HEK293 (cell line): ENCODE measurements around the gene ILKAP.
A peak's percentile ranks its signal among the peaks of the same experiment; 100 is the strongest.

Source experiments
- AEBP2 ChIP-seq: fragments of 450-650 bp; formaldehyde crosslinking; IDR thresholded peaks from 2 replicates; pipeline ENCODE4 v1.5.1; 2016; ENCODE audit warnings: missing biosample characterization, missing genetic modification characterization, borderline replicate concordance
- BCL6B ChIP-seq: fragments of 450-650 bp; formaldehyde crosslinking; IDR thresholded peaks from 2 replicates; pipeline ENCODE4 v1.5.1; 2017; ENCODE audit warnings: missing biosample characterization, missing genetic modification characterization
- GLI4 ChIP-seq: fragments of 450-650 bp; formaldehyde crosslinking; IDR thresholded peaks from 2 replicates; pipeline ENCODE4 v1.5.1; 2016; ENCODE audit warnings: missing biosample characterization, missing genetic modification characterization
- ZBTB1 ChIP-seq: fragments of 450-650 bp; formaldehyde crosslinking; IDR thresholded peaks from 2 replicates; pipeline ENCODE4 v1.5.1; 2016; ENCODE audit warnings: missing biosample characterization, missing genetic modification characterization
- ZBTB11 ChIP-seq: fragments of 450-650 bp; formaldehyde crosslinking; conservative IDR thresholded peaks from 2 replicates; pipeline ENCODE4 v1.5.1; 2016; ENCODE audit warnings: low read depth, missing biosample characterization, missing genetic modification characterization
- ZFP69B ChIP-seq: fragments of 450-650 bp; formaldehyde crosslinking; IDR thresholded peaks from 2 replicates; pipeline ENCODE4 v1.5.1; 2016; ENCODE audit warnings: missing biosample characterization, missing genetic modification characterization
- ZNF112 ChIP-seq: fragments of 450-650 bp; formaldehyde crosslinking; IDR thresholded peaks from 2 replicates; pipeline ENCODE4 v1.5.0; 2017; ENCODE audit warnings: missing biosample characterization, missing genetic modification characterization
- ZNF148 ChIP-seq: fragments of 450-650 bp; formaldehyde crosslinking; IDR thresholded peaks from 2 replicates; pipeline ENCODE4 v1.5.0; 2017; ENCODE audit warnings: missing biosample characterization, missing genetic modification characterization, borderline replicate concordance
- ZNF223 ChIP-seq: fragments of 450-650 bp; formaldehyde crosslinking; IDR thresholded peaks from 2 replicates; pipeline ENCODE4 v1.5.1; 2016; ENCODE audit warnings: missing biosample characterization, missing genetic modification characterization
- ZNF239 ChIP-seq: fragments of 450-650 bp; formaldehyde crosslinking; IDR thresholded peaks from 2 replicates; pipeline ENCODE4 v1.5.1; 2016; ENCODE audit warnings: missing biosample characterization, missing genetic modification characterization
- ZNF292 ChIP-seq: fragments of 450-650 bp; formaldehyde crosslinking; IDR thresholded peaks from 2 replicates; pipeline ENCODE4 v1.5.1; 2016; ENCODE audit warnings: low read depth, missing biosample characterization, missing genetic modification characterization, borderline replicate concordance
- ZNF366 ChIP-seq: fragments of 450-650 bp; formaldehyde crosslinking; conservative IDR thresholded peaks from 2 replicates; pipeline ENCODE4 v1.5.1; 2016; ENCODE audit warnings: missing biosample characterization, missing genetic modification characterization
- ZNF416 ChIP-seq: fragments of 450-650 bp; formaldehyde crosslinking; IDR thresholded peaks from 2 replicates; pipeline ENCODE4 v1.5.1; 2016; ENCODE audit warnings: missing biosample characterization, missing genetic modification characterization
- ZNF48 ChIP-seq: fragments of 450-650 bp; formaldehyde crosslinking; IDR thresholded peaks from 2 replicates; pipeline ENCODE4 v1.5.1; 2016; ENCODE audit warnings: missing biosample characterization, missing genetic modification characterization
- ZNF544 ChIP-seq: fragments of 450-650 bp; formaldehyde crosslinking; IDR thresholded peaks from 2 replicates; pipeline ENCODE4 v1.5.0; 2017; ENCODE audit warnings: missing biosample characterization, missing genetic modification characterization
- ZNF549 ChIP-seq: fragments of 450-650 bp; IDR thresholded peaks from 2 replicates; pipeline ENCODE4 v1.5.1; 2018; ENCODE audit warnings: missing biosample characterization, missing genetic modification characterization, mild to moderate bottlenecking, inconsistent platforms, moderate library complexity
- ZNF560 ChIP-seq: fragments of 450-650 bp; formaldehyde crosslinking; IDR thresholded peaks from 2 replicates; pipeline ENCODE4 v1.5.1; 2017; ENCODE audit warnings: missing biosample characterization, missing genetic modification characterization, borderline replicate concordance
- ZNF623 ChIP-seq: fragments of 450-650 bp; formaldehyde crosslinking; IDR thresholded peaks from 2 replicates; pipeline ENCODE4 v1.5.1; 2016; ENCODE audit warnings: missing biosample characterization, missing genetic modification characterization
- ZNF76 ChIP-seq: fragments of 450-650 bp; formaldehyde crosslinking; IDR thresholded peaks from 2 replicates; pipeline ENCODE4; 2016; ENCODE audit warnings: low read depth, missing biosample characterization, missing genetic modification characterization, borderline replicate concordance
- ZNF776 ChIP-seq: fragments of 450-650 bp; formaldehyde crosslinking; IDR thresholded peaks from 2 replicates; pipeline ENCODE4 v1.5.0; 2017; ENCODE audit warnings: missing biosample characterization, missing genetic modification characterization, borderline replicate concordance
- ZNF830 ChIP-seq: fragments of 450-650 bp; IDR thresholded peaks from 2 replicates; pipeline ENCODE4 v1.5.0; 2018; ENCODE audit warnings: missing biosample characterization, missing genetic modification characterization, low read depth, mild to moderate bottlenecking, moderate library complexity
- ZSCAN5A ChIP-seq: fragments of 450-650 bp; formaldehyde crosslinking; IDR thresholded peaks from 2 replicates; pipeline ENCODE4 v1.5.1; 2016; ENCODE audit warnings: missing biosample characterization, missing genetic modification characterization
- ZXDB ChIP-seq: fragments of 450-650 bp; formaldehyde crosslinking; IDR thresholded peaks from 2 replicates; pipeline ENCODE4 v1.5.1; 2016; ENCODE audit warnings: missing biosample characterization, missing genetic modification characterization

Gene ILKAP

GRCh38 chr2:238239863-238240756, 36.6 kb upstream of the ILKAP start, which contains the start of gene HES6 (continued):
- TF ChIP-seq ZNF830 (tag by site-specific recombination) (no peak), ZNF148 (tag by site-specific recombination) (no peak), ZNF416 (tag by site-specific recombination) (no peak), GLI4 (tag by site-specific recombination) (no peak), ZBTB11 (tag by site-specific recombination) (0 out of 2 replicates have a peak, but pooled peaks have one; percentile 17), ZXDB (tag by site-specific recombination) (peak; percentile 45; the same call in 1 of the 2 replicates), ZBTB1 (tag by site-specific recombination) (no peak), ZNF292 (tag by site-specific recombination) (no peak), ZNF112 (no peak), ZNF560 (no peak), ZNF76 (tag by site-specific recombination) (peak; percentile 40; the same call in 1 of the 2 replicates), ZFP69B (no peak), ZNF366 (tag by site-specific recombination) (peak; percentile 65), BCL6B (tag by site-specific recombination) (no peak), ZNF549 (tag by site-specific recombination) (no peak), ZNF223 (tag by site-specific recombination) (no peak), ZSCAN5A (tag by site-specific recombination) (0 out of 2 replicates have a peak, but pooled peaks have one; percentile 45), ZNF48 (tag by site-specific recombination) (no peak), ZNF544 (tag by site-specific recombination) (no peak), ZNF623 (tag by site-specific recombination) (no peak), ZNF239 (tag by site-specific recombination) (no peak), AEBP2 (tag by site-specific recombination) (no peak), ZNF776 (tag by site-specific recombination) (no peak)
